ENCODE data around the gene CDH23. TPM values are rescaled to one million over a fixed set of nuclear protein-coding genes. Genes with fewer than 3 reads are reported as not detected.

CDH23 gene
- polyA plus RNA-seq, 1 donor (not counting 4 experiments of a cell fraction or from before 2014, with no cell fraction given): 0.01 TPM

GRCh38 chr10:71694567-71694968, 297.8 kb downstream of the CDH23 start:
- Histone ChIP-seq H3K9me3 (ENCODE audit: control insufficient read depth, low read depth, low read length) (no peaks in the 10 kb centered on the region), H3K27ac (ENCODE audit: control insufficient read depth, insufficient read depth, low read length) (no peak overlapping the region), H4K20me1 (ENCODE audit: control insufficient read depth, extremely low read depth, insufficient read depth, low read length) (peaks cover 2% of the 10 kb centered on the region), H3K4me1 (ENCODE audit: control insufficient read depth, extremely low read depth, insufficient read depth, low read length) (no peaks in the 10 kb centered on the region), H3K9me1 (ENCODE audit: control insufficient read depth, extremely low read depth, insufficient read depth, low read length) (no peaks in the 10 kb centered on the region), H2AFZ (ENCODE audit: control insufficient read depth, low read length) (no peak overlapping the region), H3K4me2 (ENCODE audit: control insufficient read depth, extremely low read depth, insufficient read depth, low read depth, low read length) (no peak overlapping the region), H3K9ac (ENCODE audit: control insufficient read depth, extremely low read depth, insufficient read depth, low read length) (no peak overlapping the region), H3K36me3 (ENCODE audit: control insufficient read depth in 2 of 2, extremely low read depth in 1 of 2, insufficient read depth in 2 of 2, low read length in 2 of 2) (no peaks in the 10 kb centered on the region), H3K4me3 (ENCODE audit: control insufficient read depth in 2 of 3, extremely low read depth in 1 of 3, insufficient read depth in 2 of 3, low read depth in 1 of 3, low read length in 3 of 3) (no peak overlapping the region), H3K27me3 (ENCODE audit: control insufficient read depth, extremely low read depth, insufficient read depth, low read length) (peaks cover 10% of the 10 kb centered on the region), H3K79me2 (ENCODE audit: control insufficient read depth, insufficient read depth, low read length) (no peaks in the 10 kb centered on the region)
- dilution Hi-C loops (cut with MboI; ENCODE audit: extremely low pct_ligation_motif_present, low sequenced_read_pairs): no loop called here
- no peak for DNase-seq (ENCODE audit: low read depth, low spot score)
- FAIRE-seq: no peak
- TF ChIP-seq, protein P1, sequence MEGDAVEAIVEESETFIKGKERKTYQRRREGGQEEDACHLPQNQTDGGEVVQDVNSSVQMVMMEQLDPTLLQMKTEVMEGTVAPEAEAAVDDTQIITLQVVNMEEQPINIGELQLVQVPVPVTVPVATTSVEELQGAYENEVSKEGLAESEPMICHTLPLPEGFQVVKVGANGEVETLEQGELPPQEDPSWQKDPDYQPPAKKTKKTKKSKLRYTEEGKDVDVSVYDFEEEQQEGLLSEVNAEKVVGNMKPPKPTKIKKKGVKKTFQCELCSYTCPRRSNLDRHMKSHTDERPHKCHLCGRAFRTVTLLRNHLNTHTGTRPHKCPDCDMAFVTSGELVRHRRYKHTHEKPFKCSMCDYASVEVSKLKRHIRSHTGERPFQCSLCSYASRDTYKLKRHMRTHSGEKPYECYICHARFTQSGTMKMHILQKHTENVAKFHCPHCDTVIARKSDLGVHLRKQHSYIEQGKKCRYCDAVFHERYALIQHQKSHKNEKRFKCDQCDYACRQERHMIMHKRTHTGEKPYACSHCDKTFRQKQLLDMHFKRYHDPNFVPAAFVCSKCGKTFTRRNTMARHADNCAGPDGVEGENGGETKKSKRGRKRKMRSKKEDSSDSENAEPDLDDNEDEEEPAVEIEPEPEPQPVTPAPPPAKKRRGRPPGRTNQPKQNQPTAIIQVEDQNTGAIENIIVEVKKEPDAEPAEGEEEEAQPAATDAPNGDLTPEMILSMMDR (optimal IDR thresholded peaks at IDR 0.05 in 1 of 3, IDR thresholded peaks at IDR 0.05 in 1 of 3, conservative IDR thresholded peaks at IDR 0.05 in 1 of 3; ENCODE audit: extremely low read depth in 1 of 3, insufficient read depth in 2 of 3, low read length in 3 of 3): no peak
- no peak for TF ChIP-seq EZH2 (IDR thresholded peaks at IDR 0.05; ENCODE audit: low read length)

DNA sequence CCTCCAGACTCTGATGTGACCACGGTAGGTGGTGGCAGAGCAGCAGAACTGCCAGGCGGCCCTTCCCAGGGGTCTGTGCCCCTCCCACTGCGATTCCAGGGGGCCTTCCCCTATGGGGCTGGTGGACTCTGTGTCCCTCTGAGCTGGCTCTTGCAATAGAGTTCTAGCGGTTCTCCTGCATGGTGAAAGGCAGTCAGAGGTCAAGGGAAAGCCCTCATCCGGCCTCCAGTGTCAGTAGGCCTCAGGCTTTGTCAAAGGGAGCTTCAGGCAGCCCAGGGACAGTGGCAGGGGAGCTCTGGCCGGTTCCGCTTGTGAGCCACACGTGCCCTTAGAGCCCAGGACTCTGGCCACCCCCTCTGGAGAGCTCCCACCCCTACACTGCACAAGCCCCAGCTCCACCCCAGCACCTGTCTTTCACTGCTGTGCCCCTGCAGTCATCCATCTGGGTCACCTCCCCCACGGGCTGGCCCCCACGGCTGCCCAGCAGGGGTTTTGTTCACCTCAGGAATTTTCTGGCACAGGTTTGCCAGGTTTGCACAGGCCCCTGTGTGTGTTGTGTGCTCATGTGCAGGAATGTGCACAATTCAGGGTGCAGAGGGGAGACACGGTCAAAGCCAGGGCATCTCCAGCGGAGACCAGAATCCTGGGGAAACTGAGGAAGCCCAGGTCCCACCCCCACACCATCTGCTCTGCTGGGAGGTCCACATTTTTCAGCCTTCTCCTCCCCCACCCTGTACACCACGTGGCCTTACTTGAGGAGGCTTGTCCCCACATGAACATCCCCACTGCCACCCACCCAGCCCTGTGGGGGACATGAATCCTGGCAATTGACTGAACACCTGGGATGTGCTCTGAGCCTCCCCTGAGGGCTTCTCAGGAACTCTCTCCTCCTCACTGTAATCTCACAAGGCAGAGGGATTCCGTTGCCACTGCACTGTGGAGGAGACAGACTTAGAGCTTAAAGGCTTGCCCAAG, 299.1 kb downstream of the CDH23 start:
- dilution Hi-C loops (cut with MboI; ENCODE audit: extremely low pct_ligation_motif_present, low sequenced_read_pairs): no loop called here
- Histone ChIP-seq H3K27me3 (ENCODE audit: control insufficient read depth, extremely low read depth, insufficient read depth, low read length) (peaks cover 10% of the 10 kb centered on the region), H3K9me1 (ENCODE audit: control insufficient read depth, extremely low read depth, insufficient read depth, low read length) (no peaks in the 10 kb centered on the region), H3K4me1 (ENCODE audit: control insufficient read depth, extremely low read depth, insufficient read depth, low read length) (no peaks in the 10 kb centered on the region), H3K9ac (ENCODE audit: control insufficient read depth, extremely low read depth, insufficient read depth, low read length) (no peak overlapping the region), H2AFZ (ENCODE audit: control insufficient read depth, low read length) (no peak overlapping the region), H3K79me2 (ENCODE audit: control insufficient read depth, insufficient read depth, low read length) (no peaks in the 10 kb centered on the region), H3K36me3 (ENCODE audit: control insufficient read depth in 2 of 2, extremely low read depth in 1 of 2, insufficient read depth in 2 of 2, low read length in 2 of 2) (no peaks in the 10 kb centered on the region), H3K27ac (ENCODE audit: control insufficient read depth, insufficient read depth, low read length) (no peak overlapping the region), H3K9me3 (ENCODE audit: control insufficient read depth, low read depth, low read length) (no peaks in the 10 kb centered on the region), H3K4me2 (ENCODE audit: control insufficient read depth, extremely low read depth, insufficient read depth, low read depth, low read length) (no peak overlapping the region), H4K20me1 (ENCODE audit: control insufficient read depth, extremely low read depth, insufficient read depth, low read length) (peaks cover 2% of the 10 kb centered on the region), H3K4me3 (ENCODE audit: control insufficient read depth in 2 of 3, extremely low read depth in 1 of 3, insufficient read depth in 2 of 3, low read depth in 1 of 3, low read length in 3 of 3) (no peak overlapping the region)
- DNase-seq (ENCODE audit: low read depth, low spot score): no peak
- FAIRE-seq: no peak
- no peak for TF ChIP-seq EZH2 (IDR thresholded peaks at IDR 0.05; ENCODE audit: low read length)
- TF ChIP-seq, protein P1 (optimal IDR thresholded peaks at IDR 0.05 in 1 of 3, IDR thresholded peaks at IDR 0.05 in 1 of 3, conservative IDR thresholded peaks at IDR 0.05 in 1 of 3; ENCODE audit: extremely low read depth in 1 of 3, insufficient read depth in 2 of 3, low read length in 3 of 3): no peak
